H1 (cell line): ENCODE data around the gene MMAA. TPM values are rescaled to one million over a fixed set of nuclear protein-coding genes. Genes with fewer than 3 reads are reported as not detected.
"Not testable (repeated sequence)": the region's sequence is repeated elsewhere in the genome, so short reads cannot be mapped to it uniquely, and the experiment has no call there.

Experiments
- CTCF ChIA-PET: fragments of 300-600 bp; sonication (Branson Sonifier 250); formaldehyde crosslinking; loops from one replicate; lab custom pipeline; 2021; ENCODE audit not compliant: partially characterized antibody; lab: Charles Lee
- POLR2A ChIA-PET: fragments of 300-600 bp; sonication (Branson Sonifier 250); formaldehyde crosslinking; loops from one replicate; lab custom pipeline; 2021; ENCODE audit warnings: inconsistent platforms; ENCODE audit not compliant: partially characterized antibody; lab: Charles Lee
- DNase-seq, 2 experiments: peaks; one replicate each; pipeline versions ENCODE4 v3.0.0 to v3.0.0-alpha.2; 2010 to 2022; ENCODE audit warnings: low spot score in 2 of 2, low read depth in 1 of 2, mixed read lengths in 1 of 2
- FAIRE-seq: peaks from 2 replicates; lab custom pipeline; 2011; peaks lifted over from hg19 to GRCh38; lab: Jason Lieb, UNC
- H2AFZ ChIP-seq: 2 replicates; pipeline ENCODE4 v1.8.1; 2012; ENCODE audit warnings: low read length, inconsistent platforms
- H2AK5ac ChIP-seq: 2 replicates; pipeline ENCODE4 v1.6.1; 2013; ENCODE audit warnings: low read depth, low read length
- H2BK120ac ChIP-seq: replicated peaks from 2 replicates; pipeline ENCODE3; 2013; ENCODE audit warnings: low read depth, low read length, inconsistent platforms
- H2BK12ac ChIP-seq: 2 replicates; pipeline ENCODE4 v1.6.1; 2013; ENCODE audit warnings: low read depth, low read length
- H2BK15ac ChIP-seq: 2 replicates; pipeline ENCODE4 v1.6.1; 2013; ENCODE audit warnings: low read length
- H2BK20ac ChIP-seq: 2 replicates; pipeline ENCODE4 v1.6.1; 2013; ENCODE audit warnings: low read length
- H2BK5ac ChIP-seq: 2 replicates; pipeline ENCODE4 v1.6.1; 2013; ENCODE audit warnings: low read depth, low read length
- H3K14ac ChIP-seq: 2 replicates; pipeline ENCODE4 v1.6.1; 2013; ENCODE audit warnings: inconsistent platforms; ENCODE audit not compliant: insufficient read length
- H3K18ac ChIP-seq: 2 replicates; pipeline ENCODE4 v1.6.1; 2013; ENCODE audit warnings: low read length; ENCODE audit errors: extremely low read depth
- H3K23ac ChIP-seq: 2 replicates; pipeline ENCODE4 v1.6.1; 2013; ENCODE audit warnings: inconsistent platforms; ENCODE audit not compliant: insufficient read length
- H3K23me2 ChIP-seq: 2 replicates; pipeline ENCODE4 v1.6.1; 2013; ENCODE audit warnings: low read depth, low read length
- H3K27ac ChIP-seq: 2 replicates; pipeline ENCODE4 v1.6.1; 2011; ENCODE audit warnings: low read depth, low read length, inconsistent platforms
- H3K27me3 ChIP-seq, 4 experiments: replicated peaks in 1 of 4; 1 replicate in 1 of 4; 2 replicates in 3 of 4; pipeline versions ENCODE4 v1.6.1 to v1.8.1; 2011 to 2013; ENCODE audit warnings: low read length in 3 of 4, mild to moderate bottlenecking in 3 of 4, inconsistent platforms in 2 of 4, mixed read lengths in 2 of 4, moderate library complexity in 1 of 4; ENCODE audit not compliant: control insufficient read depth in 3 of 4, insufficient read depth in 3 of 4; ENCODE audit errors: extremely low read depth in 1 of 4
- H3K36me3 ChIP-seq, 4 experiments: 2 replicates each; pipeline versions ENCODE4 v1.6.1 to v1.8.1; 2011 to 2013; ENCODE audit warnings: mild to moderate bottlenecking in 4 of 4, low read length in 3 of 4, moderate library complexity in 2 of 4, control low read depth in 1 of 4, inconsistent platforms in 1 of 4; ENCODE audit not compliant: insufficient read depth in 4 of 4, control insufficient read depth in 2 of 4
- H3K4ac ChIP-seq: replicated peaks from 2 replicates; pipeline ENCODE3; 2013; ENCODE audit warnings: low read length, low read depth, mixed read lengths, inconsistent platforms; ENCODE audit not compliant: insufficient read length
- H3K4me1 ChIP-seq, 4 experiments: replicated peaks in 1 of 4; 1 replicate in 1 of 4; 2 replicates in 3 of 4; pipeline versions ENCODE4 v1.6.1 to v1.8.1; 2011 to 2013; ENCODE audit warnings: low read length in 3 of 4, inconsistent platforms in 2 of 4, mixed read lengths in 1 of 4; ENCODE audit not compliant: insufficient read depth in 4 of 4, control insufficient read depth in 3 of 4
- H3K4me2 ChIP-seq, 2 experiments: 2 replicates each; pipeline versions ENCODE4 v1.6.1 to v1.8.1; 2011 to 2013; ENCODE audit warnings: low read depth in 2 of 2, low read length in 2 of 2, control low read depth in 1 of 2, inconsistent platforms in 1 of 2, mild to moderate bottlenecking in 1 of 2; ENCODE audit not compliant: insufficient read depth in 1 of 2
- H3K4me3 ChIP-seq, 4 experiments: fragments of 200-600, 300-600 bp in 1 of 4; sonication (generic), shearing (Covaris generic), sonication (Bioruptor Twin) in 1 of 4; 2 replicates each; pipeline versions ENCODE4 v1.5.1 to v1.8.1; 2011 to 2016; ENCODE audit warnings: low read length in 4 of 4, low read depth in 3 of 4, control low read depth in 2 of 4, inconsistent platforms in 2 of 4, mild to moderate bottlenecking in 2 of 4, mixed read lengths in 1 of 4, moderate library complexity in 1 of 4; ENCODE audit not compliant: insufficient read depth in 2 of 4; ENCODE audit errors: extremely low read depth in 1 of 4
- H3K56ac ChIP-seq: replicated peaks from 2 replicates; pipeline ENCODE3; 2013; ENCODE audit warnings: low read depth, mild to moderate bottlenecking, mixed read lengths, low read length, inconsistent platforms; ENCODE audit not compliant: insufficient read length
- H3K79me1 ChIP-seq: 2 replicates; pipeline ENCODE4 v1.6.1; 2013; ENCODE audit warnings: low read depth, low read length, control low read depth
- H3K79me2 ChIP-seq, 2 experiments: 2 replicates each; pipeline versions ENCODE4 v1.6.1 to v1.8.1; 2012 to 2013; ENCODE audit warnings: low read length in 2 of 2, mild to moderate bottlenecking in 2 of 2, inconsistent platforms in 1 of 2; ENCODE audit not compliant: insufficient read depth in 2 of 2, control insufficient read depth in 1 of 2
- H3K9ac ChIP-seq, 4 experiments: replicated peaks in 1 of 4; 1 replicate in 1 of 4; 2 replicates in 3 of 4; pipeline versions ENCODE4 v1.6.1 to v1.8.1; 2011 to 2013; ENCODE audit warnings: low read depth in 3 of 4, low read length in 3 of 4, control low read depth in 2 of 4, mild to moderate bottlenecking in 2 of 4, moderate library complexity in 2 of 4, inconsistent platforms in 1 of 4; ENCODE audit errors: extremely low read depth in 1 of 4
- H3K9me3 ChIP-seq, 2 experiments: 2 replicates each; pipeline versions ENCODE4 v1.6.1 to v1.8.1; 2012 to 2013; ENCODE audit warnings: mild to moderate bottlenecking in 2 of 2, moderate library complexity in 2 of 2, control low read depth in 1 of 2, inconsistent platforms in 1 of 2, low read depth in 1 of 2, low read length in 1 of 2, mixed read lengths in 1 of 2; ENCODE audit not compliant: insufficient read depth in 2 of 2
- H4K20me1 ChIP-seq, 2 experiments: replicated peaks in 1 of 2; 2 replicates each; pipeline versions ENCODE3 to v1.8.1; 2011 to 2013; ENCODE audit warnings: inconsistent platforms in 2 of 2, low read length in 2 of 2, mild to moderate bottlenecking in 1 of 2; ENCODE audit not compliant: insufficient read depth in 2 of 2, control insufficient read depth in 1 of 2
- H4K5ac ChIP-seq: 2 replicates; pipeline ENCODE4 v1.6.1; 2013; ENCODE audit warnings: low read length, low read depth, mixed read lengths, inconsistent platforms; ENCODE audit not compliant: insufficient read length
- H4K8ac ChIP-seq: 2 replicates; pipeline ENCODE4 v1.8.0; 2013; ENCODE audit warnings: mild to moderate bottlenecking, moderate library complexity, low read length, inconsistent platforms; ENCODE audit not compliant: insufficient read depth; ENCODE audit errors: extremely low read depth
- H4K91ac ChIP-seq: replicated peaks from 2 replicates; pipeline ENCODE3; 2013; ENCODE audit warnings: low read length, mixed read lengths, inconsistent platforms; ENCODE audit not compliant: insufficient read length
- WGBS, 2 experiments: shearing (Covaris generic) in 1 of 2; methylation state at CpG; one replicate each; pipeline versions ENCODE4 v1.1.6 to v1.1.7; 2013 to 2015; ENCODE audit warnings: low lambda C conversion rate in 2 of 2, mixed read lengths in 2 of 2, inconsistent platforms in 1 of 2, low coverage in 1 of 2, missing lambda C conversion rate in 1 of 2; ENCODE audit not compliant: insufficient replicate concordance in 2 of 2, insufficient coverage in 1 of 2, insufficient read length in 1 of 2; ENCODE audit errors: extremely low coverage in 1 of 2, missing lambda C conversion rate in 1 of 2; 5-methylcytosine and 5-hydroxymethylcytosine counted together
- polyA plus RNA-seq, 7 experiments: library from polyadenylated mRNA; depleted of rRNA in 3 of 7; stranded (reverse) in 5 of 7; unstranded in 2 of 7; fragments of >200 nt in 5 of 7; fragments of 200-250 nt in 2 of 7; gene quantifications; 1 replicate in 5 of 7; 2 replicates in 1 of 7; 4 replicates in 1 of 7; pipeline versions ENCODE4 v1.2.1 to v1.2.3, GENCODE V29; 2011 to 2013; ENCODE audit warnings: missing spikeins in 2 of 7, mixed read lengths in 2 of 7
- total RNA-seq: library from RNA; stranded (reverse); fragmentation: NEBNext Ultra II Directional; extraction: Animal tissue kit (Norgen Biotek cat#: 25700); gene quantifications from 2 replicates; pipeline ENCODE4 v1.2.1, GENCODE V29; 2021

MMAA gene
- total and polyA plus RNA-seq, 2 of the 8 experiments (the other 6 are each of a cell fraction or from before 2014, with no cell fraction given) = 0.98 to 4.9 TPM

DNA sequence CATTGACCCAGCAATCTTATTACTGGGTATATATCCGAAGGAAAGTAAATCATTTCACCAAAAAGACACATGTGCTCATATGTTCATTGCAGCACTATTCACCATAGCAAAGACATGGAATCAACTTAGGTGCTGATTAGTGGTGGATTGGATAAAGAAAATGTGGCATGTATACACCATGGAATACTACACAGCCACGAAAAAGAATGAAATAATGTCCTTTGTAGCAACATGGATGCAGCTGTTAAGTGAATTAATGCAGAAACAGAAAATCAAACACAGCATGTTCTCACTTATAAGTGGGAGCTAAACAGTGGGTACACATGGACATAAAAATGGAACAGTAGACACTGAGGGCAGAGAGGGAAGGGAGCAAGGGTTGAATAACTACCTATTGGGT, 72.2 kb downstream of the MMAA start:
- H2AFZ ChIP-seq = not testable (repeated sequence)

More for the DNA sequence above, 72.2 kb downstream of the MMAA start:
- H4K8ac ChIP-seq, H3K27ac ChIP-seq, H4K20me1 ChIP-seq, H3K18ac ChIP-seq, DNase-seq, H3K23ac ChIP-seq, H2BK12ac ChIP-seq, POLR2A ChIA-PET, H3K27me3 ChIP-seq, FAIRE-seq, H3K9ac ChIP-seq, H4K5ac ChIP-seq, H3K4ac ChIP-seq, H3K36me3 ChIP-seq, H4K91ac ChIP-seq, H2BK20ac ChIP-seq, H3K14ac ChIP-seq, H3K9me3 ChIP-seq, H3K4me3 ChIP-seq, H2BK5ac ChIP-seq, H3K56ac ChIP-seq, H2BK15ac ChIP-seq, H2AK5ac ChIP-seq, H3K4me1 ChIP-seq, H3K79me2 ChIP-seq, H3K79me1 ChIP-seq, H3K4me2 ChIP-seq, H2BK120ac ChIP-seq, H3K23me2 ChIP-seq: not testable (repeated sequence)
- 90% methylated on average over 2 of the region's 2 CpGs; no CpG with 5 or more reads in 1 of the 2 experiments for WGBS, 2 experiments
- CTCF ChIA-PET = interaction anchor here (0.7 to 1.3 kb wide), 3 partner anchors 14 to 51 kb away, joined by 3 read pairs; no protein-coding TSS in a partner anchor
